GM21381 (cell line): ENCODE data around the gene TARBP1.
"Not testable (repeated sequence)": the region's sequence is repeated elsewhere in the genome, so short reads cannot be mapped to it uniquely, and the experiment has no call there.

Experiments used
- ATAC-seq: cut with Tn5 transposase; IDR thresholded peaks from one replicate; pipeline ENCODE4 v1.9.1; 2021; ENCODE audit warnings: mild to moderate bottlenecking, moderate library complexity; ENCODE audit not compliant: unreplicated experiment

The TARBP1 gene

GRCh38 chr1:234401658-234402057, 77.3 kb downstream of the TARBP1 start:
- ATAC-seq = no peak

GRCh38 chr1:234400773-234401172, 78.2 kb downstream of the TARBP1 start:
- peak; percentile 64 for ATAC-seq

GRCh38 chr1:234399515-234399914, 79.5 kb downstream of the TARBP1 start:
- not testable (repeated sequence) for ATAC-seq

GRCh38 chr1:234398849-234399381, 80.1 kb downstream of the TARBP1 start:
- ATAC-seq = peak; percentile 49

- no peak for ATAC-seq
Measured at GRCh38 chr1:234397732-234398131, 81.2 kb downstream of the TARBP1 start.

GRCh38 chr1:234396871-234397270, 82.1 kb downstream of the TARBP1 start:
- ATAC-seq = no peak

- ATAC-seq = no peak
Measured at GRCh38 chr1:234396092-234396491, 82.9 kb downstream of the TARBP1 start.

- ATAC-seq = no peak
Measured at GRCh38 chr1:234395297-234395696, 83.7 kb downstream of the TARBP1 start.

- no peak for ATAC-seq
Measured at GRCh38 chr1:234393190-234393589, 85.8 kb downstream of the TARBP1 start.

GRCh38 chr1:234388094-234388493, 90.9 kb downstream of the TARBP1 start:
- ATAC-seq = no peak

- ATAC-seq = no peak
Measured at GRCh38 chr1:234386122-234386521, 92.9 kb downstream of the TARBP1 start.

- ATAC-seq = no peak
Measured at GRCh38 chr1:234381699-234382555, 97.1 kb downstream of the TARBP1 start.

- not testable (repeated sequence) for ATAC-seq
Measured at GRCh38 chr1:234379591-234380109, 99.3 kb downstream of the TARBP1 start.

- ATAC-seq = no peak
Measured at GRCh38 chr1:234375672-234376071, 103.3 kb downstream of the TARBP1 start.

- ATAC-seq = peak; percentile 14
Measured at GRCh38 chr1:234373959-234374254, 105.1 kb downstream of the TARBP1 start.

- ATAC-seq = peak; percentile 93
Measured at GRCh38 chr1:234373064-234373958, 105.7 kb downstream of the TARBP1 start, which contains the start of gene COA6. Gene COA6 (plus strand): TSS chr1:234373456. CDS start chr1:234373467, 11 bp downstream.

GRCh38 chr1:234372011-234372757, 106.8 kb downstream of the TARBP1 start:
- no peak for ATAC-seq

GRCh38 chr1:234371414-234371813, 107.6 kb downstream of the TARBP1 start:
- no peak for ATAC-seq

GRCh38 chr1:234369784-234370183, 109.2 kb downstream of the TARBP1 start:
- no peak for ATAC-seq

GRCh38 chr1:234369033-234369430, 109.9 kb downstream of the TARBP1 start:
- no peak for ATAC-seq
